HL-60 (cell line): ENCODE measurements around the gene BARHL1.

ENCODE experiments used
- DNase-seq, 2 experiments: peaks; one replicate each; pipeline ENCODE4 v3.0.0-alpha.2; 2010 to 2020; ENCODE audit warnings: low read depth in 1 of 2, low spot score in 1 of 2
- H3K27ac ChIP-seq: fragments of 250-450 bp; sonication (Bioruptor Pico); replicated peaks from 2 replicates; pipeline ENCODE4 v1.5.1; 2020; ENCODE audit warnings: mild to moderate bottlenecking, moderate library complexity
- H3K27me3 ChIP-seq: fragments of 250-450 bp; sonication (Bioruptor Pico); 2 replicates; pipeline ENCODE4 v1.5.1; 2021; ENCODE audit warnings: mild to moderate bottlenecking, moderate library complexity; ENCODE audit not compliant: insufficient read depth, poor library complexity, severe bottlenecking
- H3K4me3 ChIP-seq: replicated peaks from 2 replicates; pipeline ENCODE4 v1.5.1; 2011; ENCODE audit warnings: mild to moderate bottlenecking, control low read depth, low read length; ENCODE audit not compliant: insufficient read depth
- GABPA ChIP-seq: IDR thresholded peaks from 2 replicates; pipeline ENCODE4 v1.6.1; 2012; ENCODE audit warnings: low read depth
- POLR2AphosphoS5 ChIP-seq: IDR thresholded peaks from 2 replicates; pipeline ENCODE4 v1.6.1; 2012; ENCODE audit warnings: low read depth
- SPI1 ChIP-seq: IDR thresholded peaks from 2 replicates; pipeline ENCODE4 v1.6.1; 2012; ENCODE audit warnings: low read depth, mild to moderate bottlenecking, borderline replicate concordance
- TF ChIP-seq, protein P1 (sequence below): IDR thresholded peaks from one replicate; pipeline ENCODE4 v1.5.1; 2011; ENCODE audit warnings: low read length, control low read depth, inconsistent platforms; ENCODE audit not compliant: insufficient read depth
- TF ChIP-seq, protein P2 (sequence below): IDR thresholded peaks from 2 replicates; pipeline ENCODE4 v1.6.1; 2012; ENCODE audit warnings: low read depth; ENCODE audit not compliant: insufficient replicate concordance

The BARHL1 gene

DNA sequence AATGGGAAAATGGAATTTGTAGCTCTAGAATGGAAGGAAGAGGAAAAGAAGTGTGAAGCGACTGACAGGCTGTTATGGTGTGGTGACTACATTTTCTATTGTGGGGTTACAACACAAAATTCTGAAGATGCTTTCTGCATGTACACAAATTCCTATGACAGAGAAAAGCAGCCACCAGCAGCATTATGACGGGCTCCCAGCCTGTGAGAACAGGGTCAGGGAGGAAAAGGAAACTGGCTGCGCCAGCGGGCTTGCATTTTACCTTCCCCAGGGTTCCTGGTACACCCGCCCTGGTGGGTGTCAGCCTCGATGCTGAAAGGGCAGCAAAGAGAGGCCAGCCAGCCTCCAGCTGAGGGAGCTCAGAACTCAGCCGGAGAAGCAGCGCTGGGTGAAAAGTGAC, 46.3 kb downstream of the BARHL1 start:
- TF ChIP-seq POLR2AphosphoS5 (no peak), SPI1 (no peak)
- TF ChIP-seq, protein P1, sequence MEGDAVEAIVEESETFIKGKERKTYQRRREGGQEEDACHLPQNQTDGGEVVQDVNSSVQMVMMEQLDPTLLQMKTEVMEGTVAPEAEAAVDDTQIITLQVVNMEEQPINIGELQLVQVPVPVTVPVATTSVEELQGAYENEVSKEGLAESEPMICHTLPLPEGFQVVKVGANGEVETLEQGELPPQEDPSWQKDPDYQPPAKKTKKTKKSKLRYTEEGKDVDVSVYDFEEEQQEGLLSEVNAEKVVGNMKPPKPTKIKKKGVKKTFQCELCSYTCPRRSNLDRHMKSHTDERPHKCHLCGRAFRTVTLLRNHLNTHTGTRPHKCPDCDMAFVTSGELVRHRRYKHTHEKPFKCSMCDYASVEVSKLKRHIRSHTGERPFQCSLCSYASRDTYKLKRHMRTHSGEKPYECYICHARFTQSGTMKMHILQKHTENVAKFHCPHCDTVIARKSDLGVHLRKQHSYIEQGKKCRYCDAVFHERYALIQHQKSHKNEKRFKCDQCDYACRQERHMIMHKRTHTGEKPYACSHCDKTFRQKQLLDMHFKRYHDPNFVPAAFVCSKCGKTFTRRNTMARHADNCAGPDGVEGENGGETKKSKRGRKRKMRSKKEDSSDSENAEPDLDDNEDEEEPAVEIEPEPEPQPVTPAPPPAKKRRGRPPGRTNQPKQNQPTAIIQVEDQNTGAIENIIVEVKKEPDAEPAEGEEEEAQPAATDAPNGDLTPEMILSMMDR: no peak
- TF ChIP-seq, protein P2, sequence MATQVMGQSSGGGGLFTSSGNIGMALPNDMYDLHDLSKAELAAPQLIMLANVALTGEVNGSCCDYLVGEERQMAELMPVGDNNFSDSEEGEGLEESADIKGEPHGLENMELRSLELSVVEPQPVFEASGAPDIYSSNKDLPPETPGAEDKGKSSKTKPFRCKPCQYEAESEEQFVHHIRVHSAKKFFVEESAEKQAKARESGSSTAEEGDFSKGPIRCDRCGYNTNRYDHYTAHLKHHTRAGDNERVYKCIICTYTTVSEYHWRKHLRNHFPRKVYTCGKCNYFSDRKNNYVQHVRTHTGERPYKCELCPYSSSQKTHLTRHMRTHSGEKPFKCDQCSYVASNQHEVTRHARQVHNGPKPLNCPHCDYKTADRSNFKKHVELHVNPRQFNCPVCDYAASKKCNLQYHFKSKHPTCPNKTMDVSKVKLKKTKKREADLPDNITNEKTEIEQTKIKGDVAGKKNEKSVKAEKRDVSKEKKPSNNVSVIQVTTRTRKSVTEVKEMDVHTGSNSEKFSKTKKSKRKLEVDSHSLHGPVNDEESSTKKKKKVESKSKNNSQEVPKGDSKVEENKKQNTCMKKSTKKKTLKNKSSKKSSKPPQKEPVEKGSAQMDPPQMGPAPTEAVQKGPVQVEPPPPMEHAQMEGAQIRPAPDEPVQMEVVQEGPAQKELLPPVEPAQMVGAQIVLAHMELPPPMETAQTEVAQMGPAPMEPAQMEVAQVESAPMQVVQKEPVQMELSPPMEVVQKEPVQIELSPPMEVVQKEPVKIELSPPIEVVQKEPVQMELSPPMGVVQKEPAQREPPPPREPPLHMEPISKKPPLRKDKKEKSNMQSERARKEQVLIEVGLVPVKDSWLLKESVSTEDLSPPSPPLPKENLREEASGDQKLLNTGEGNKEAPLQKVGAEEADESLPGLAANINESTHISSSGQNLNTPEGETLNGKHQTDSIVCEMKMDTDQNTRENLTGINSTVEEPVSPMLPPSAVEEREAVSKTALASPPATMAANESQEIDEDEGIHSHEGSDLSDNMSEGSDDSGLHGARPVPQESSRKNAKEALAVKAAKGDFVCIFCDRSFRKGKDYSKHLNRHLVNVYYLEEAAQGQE: no peak
- DNase-seq: no peak
- no peak overlapping the region for H3K27ac ChIP-seq
- no peak overlapping the region for H3K4me3 ChIP-seq
- no peaks in the 10 kb centered on the region for H3K27me3 ChIP-seq

DNA sequence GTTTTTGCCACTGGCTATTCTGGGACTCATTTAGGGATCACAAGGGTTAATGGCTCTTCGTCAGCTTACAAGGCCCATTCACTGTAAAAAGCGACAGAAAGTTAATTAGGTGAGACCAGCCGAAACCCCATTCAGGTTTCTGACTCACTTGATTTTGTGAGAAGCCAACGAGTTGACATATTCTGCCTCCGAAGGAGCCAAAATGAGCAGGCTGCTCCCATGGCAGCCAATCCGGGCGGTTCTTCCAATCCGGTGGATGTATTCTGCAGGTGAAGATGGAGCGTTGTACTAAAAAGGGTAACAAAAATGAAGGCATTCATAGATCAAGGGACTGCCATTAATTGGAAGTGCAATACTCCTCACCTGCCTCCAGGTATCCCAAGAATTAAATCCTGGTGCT, 47.7 kb downstream of the BARHL1 start:
- Histone ChIP-seq H3K27ac (no peak overlapping the region), H3K4me3 (no peak overlapping the region), H3K27me3 (no peaks in the 10 kb centered on the region)
- TF ChIP-seq, protein P1: no peak
- TF ChIP-seq SPI1: no peak
- no peak for TF ChIP-seq POLR2AphosphoS5
- TF ChIP-seq, protein P2: no peak
- no peak for TF ChIP-seq GABPA
- no peak for DNase-seq

DNA sequence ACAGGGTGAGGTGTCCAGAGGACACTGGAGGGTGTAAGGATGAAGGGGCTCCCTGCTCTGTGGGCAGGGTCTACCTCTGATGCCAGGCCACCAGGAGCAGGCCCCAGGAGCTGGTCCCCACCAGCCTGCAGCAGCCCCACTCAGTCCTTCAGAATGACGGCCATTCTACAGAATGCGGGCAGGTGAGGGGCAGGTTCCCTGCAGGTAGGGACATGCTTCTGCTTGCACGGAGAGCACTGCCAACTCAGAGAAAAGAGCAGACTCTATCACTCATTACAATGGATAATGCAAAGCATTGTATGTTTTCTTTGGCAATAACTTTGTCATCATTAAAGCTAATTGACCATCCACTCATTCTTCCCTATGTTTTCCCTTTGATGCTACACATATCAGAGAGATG, 48.4 kb downstream of the BARHL1 start:
- Histone ChIP-seq H3K27ac (no peak overlapping the region), H3K27me3 (no peaks in the 10 kb centered on the region), H3K4me3 (no peak overlapping the region)
- TF ChIP-seq GABPA: no peak
- no peak for TF ChIP-seq POLR2AphosphoS5
- no peak for TF ChIP-seq SPI1
- TF ChIP-seq, protein P2: no peak
- TF ChIP-seq, protein P1: no peak
- DNase-seq: no peak
